Sigmoid colon (tissue), 4 donors: Measurements from ENCODE around the gene NRF1.

Source experiments
- EP300 ChIP-seq, 4 donors: sonication (generic); formaldehyde crosslinking; IDR thresholded peaks; one replicate each; pipeline ENCODE4 v1.6.1; 2017; ENCODE audit warnings: antibody characterized with exemption in 4 of 4
- POLR2A ChIP-seq, 2 donors: fragments of 450-650 bp; IDR thresholded peaks; one replicate each; pipeline ENCODE4 v1.6.1; 2016; ENCODE audit warnings: antibody characterized with exemption in 2 of 2, mild to moderate bottlenecking in 2 of 2, moderate library complexity in 2 of 2
- POLR2AphosphoS5 ChIP-seq, 4 donors: sonication (generic); formaldehyde crosslinking; IDR thresholded peaks; one replicate each; pipeline ENCODE4 v1.6.1; 2017; ENCODE audit warnings: antibody characterized with exemption in 4 of 4
- TF ChIP-seq, protein P1 (sequence below), 4 experiments: fragments of 450-650 bp in 3 of 4; fragments of 200-600 bp in 1 of 4; IDR thresholded peaks; one replicate each; pipeline ENCODE4 v1.5.1; 2016 to 2019; ENCODE audit warnings: antibody characterized with exemption in 4 of 4, mild to moderate bottlenecking in 3 of 4, moderate library complexity in 2 of 4

DNA sequence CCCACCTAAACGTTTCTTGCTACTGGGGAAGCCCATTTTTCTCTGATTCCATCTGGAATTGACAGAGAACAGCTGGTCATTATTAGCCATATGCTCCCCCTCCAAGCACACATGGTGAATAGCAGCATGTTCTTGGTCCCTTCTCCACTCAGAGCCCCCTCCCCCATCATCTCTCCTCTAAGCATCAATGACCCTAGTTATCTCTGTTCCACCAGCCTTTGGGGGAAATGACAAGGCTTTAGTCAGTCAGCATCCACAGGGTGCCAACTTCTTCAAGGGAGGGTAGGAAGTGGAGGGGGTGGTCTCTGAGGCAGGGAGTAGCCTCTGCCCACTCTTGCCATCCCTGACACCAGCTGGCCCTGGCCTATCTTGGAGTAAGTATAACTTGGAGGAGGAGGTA lies 178.1 kb downstream of the NRF1 start:
- TF ChIP-seq, protein P1, sequence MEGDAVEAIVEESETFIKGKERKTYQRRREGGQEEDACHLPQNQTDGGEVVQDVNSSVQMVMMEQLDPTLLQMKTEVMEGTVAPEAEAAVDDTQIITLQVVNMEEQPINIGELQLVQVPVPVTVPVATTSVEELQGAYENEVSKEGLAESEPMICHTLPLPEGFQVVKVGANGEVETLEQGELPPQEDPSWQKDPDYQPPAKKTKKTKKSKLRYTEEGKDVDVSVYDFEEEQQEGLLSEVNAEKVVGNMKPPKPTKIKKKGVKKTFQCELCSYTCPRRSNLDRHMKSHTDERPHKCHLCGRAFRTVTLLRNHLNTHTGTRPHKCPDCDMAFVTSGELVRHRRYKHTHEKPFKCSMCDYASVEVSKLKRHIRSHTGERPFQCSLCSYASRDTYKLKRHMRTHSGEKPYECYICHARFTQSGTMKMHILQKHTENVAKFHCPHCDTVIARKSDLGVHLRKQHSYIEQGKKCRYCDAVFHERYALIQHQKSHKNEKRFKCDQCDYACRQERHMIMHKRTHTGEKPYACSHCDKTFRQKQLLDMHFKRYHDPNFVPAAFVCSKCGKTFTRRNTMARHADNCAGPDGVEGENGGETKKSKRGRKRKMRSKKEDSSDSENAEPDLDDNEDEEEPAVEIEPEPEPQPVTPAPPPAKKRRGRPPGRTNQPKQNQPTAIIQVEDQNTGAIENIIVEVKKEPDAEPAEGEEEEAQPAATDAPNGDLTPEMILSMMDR (IDR thresholded peaks at IDR 0.05): no peak
- no peak for TF ChIP-seq EP300 (IDR thresholded peaks at IDR 0.05)
- no peak for TF ChIP-seq POLR2A (IDR thresholded peaks at IDR 0.05)
- TF ChIP-seq POLR2AphosphoS5 (IDR thresholded peaks at IDR 0.05): no peak
